ENCODE measurements around the gene KYNU.

Gene KYNU

GRCh38 chr2:142954493-142954892 is 77.0 kb downstream of the KYNU start:
- in situ Hi-C loops (cut with HindIII; ENCODE audit: low sequenced_read_pairs): no loop called here

- in situ Hi-C loops (cut with HindIII; ENCODE audit: low sequenced_read_pairs): no loop called here
Observed at GRCh38 chr2:142957144-142957543, 79.7 kb downstream of the KYNU start.

- in situ Hi-C loops (cut with HindIII; ENCODE audit: low sequenced_read_pairs): no loop called here
Observed at GRCh38 chr2:142961202-142961601, 83.7 kb downstream of the KYNU start.

DNA sequence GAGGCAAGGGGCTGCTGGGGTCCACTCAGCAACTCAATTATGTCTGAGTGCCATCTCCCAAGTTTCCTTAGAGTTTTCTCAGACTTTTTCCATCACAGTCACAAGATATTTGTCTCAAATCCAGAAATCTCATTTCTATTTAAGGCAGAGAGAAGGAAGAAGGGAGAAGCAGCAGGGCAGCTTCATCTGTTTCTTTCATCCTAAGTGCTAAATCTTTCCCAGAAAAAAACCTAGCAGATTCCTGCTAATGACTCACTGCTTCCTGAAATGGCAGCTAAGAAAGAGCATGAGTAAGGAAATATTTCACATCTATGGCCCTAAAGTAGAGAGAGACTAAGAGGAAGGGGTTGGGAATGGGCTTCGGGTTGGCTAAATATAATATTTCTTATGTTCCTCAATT is 88.0 kb downstream of the KYNU start:
- in situ Hi-C loops (cut with HindIII; ENCODE audit: low sequenced_read_pairs): no loop called here

- in situ Hi-C loops (cut with HindIII; ENCODE audit: low sequenced_read_pairs): no loop called here
Observed at GRCh38 chr2:142966284-142966683, 88.8 kb downstream of the KYNU start.

DNA sequence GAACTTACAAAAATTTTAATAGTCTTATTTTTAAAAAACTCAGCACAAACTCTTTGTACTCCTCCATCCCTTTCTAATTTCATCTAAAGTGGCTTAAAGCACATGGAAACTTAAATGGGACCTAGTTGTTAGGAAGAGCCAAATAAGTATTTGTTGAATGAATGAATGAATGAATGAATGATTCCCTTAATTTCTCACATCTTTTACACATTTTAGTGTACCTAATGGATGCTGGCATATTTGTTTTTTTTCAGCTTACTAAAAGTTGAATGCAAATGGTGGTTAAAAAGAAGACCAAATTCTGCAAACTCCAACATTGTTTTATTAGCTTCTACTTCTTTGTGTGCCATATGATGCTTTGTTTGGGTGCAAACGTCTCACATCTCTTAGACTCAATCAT is 89.6 kb downstream of the KYNU start:
- in situ Hi-C loops (cut with HindIII; ENCODE audit: low sequenced_read_pairs): no loop called here

DNA sequence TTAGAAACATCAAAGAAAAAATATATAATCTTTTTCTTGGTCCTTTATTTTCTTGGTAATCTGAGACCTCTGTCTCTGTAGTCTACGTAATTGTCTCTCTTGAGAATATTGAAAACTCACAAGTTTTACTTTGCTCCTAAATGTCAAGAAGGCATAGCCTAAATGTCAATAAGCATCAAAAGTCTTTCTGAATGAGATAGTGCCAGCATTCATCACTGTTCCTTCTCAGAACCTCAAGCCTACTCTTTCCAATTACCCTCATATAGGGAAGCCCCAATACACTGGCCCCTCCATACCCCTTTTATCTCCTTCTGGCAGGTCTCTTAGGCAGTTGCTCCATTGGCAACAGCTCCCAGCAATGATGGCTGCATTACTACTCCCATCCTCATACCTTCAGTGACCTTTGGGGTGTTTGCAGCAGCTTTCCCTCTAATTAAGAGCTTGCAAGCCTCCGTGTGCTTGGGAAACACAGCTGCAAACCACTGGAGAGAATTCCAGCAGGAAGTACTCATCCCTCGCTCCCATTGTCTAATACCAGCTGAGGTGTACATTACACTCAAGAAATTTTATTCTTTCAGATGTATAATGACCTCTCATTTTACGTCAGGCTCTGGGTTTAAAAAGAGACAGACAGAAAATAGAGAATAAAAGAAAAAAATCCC is 95.8 kb downstream of the KYNU start:
- in situ Hi-C loops (cut with HindIII; ENCODE audit: low sequenced_read_pairs): no loop called here

DNA sequence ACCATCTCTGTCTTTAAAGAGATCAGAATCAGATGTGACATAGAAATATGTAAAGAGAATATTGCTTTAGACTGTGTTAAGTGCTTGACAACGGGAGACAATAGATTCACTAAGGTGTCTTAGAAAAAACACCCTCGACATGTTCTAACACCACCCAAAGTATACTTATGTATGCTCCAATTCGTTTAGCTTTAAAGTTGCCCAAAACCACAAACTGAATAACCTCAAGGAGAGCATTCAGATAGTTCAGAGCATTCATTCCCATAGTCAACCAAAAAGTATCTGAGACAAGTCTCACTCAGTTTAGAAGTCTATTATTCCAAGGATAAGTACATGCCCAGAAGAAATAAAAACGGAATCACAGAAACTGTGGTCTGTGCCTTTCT is 96.4 kb downstream of the KYNU start:
- in situ Hi-C loops (cut with HindIII; ENCODE audit: low sequenced_read_pairs): no loop called here

DNA sequence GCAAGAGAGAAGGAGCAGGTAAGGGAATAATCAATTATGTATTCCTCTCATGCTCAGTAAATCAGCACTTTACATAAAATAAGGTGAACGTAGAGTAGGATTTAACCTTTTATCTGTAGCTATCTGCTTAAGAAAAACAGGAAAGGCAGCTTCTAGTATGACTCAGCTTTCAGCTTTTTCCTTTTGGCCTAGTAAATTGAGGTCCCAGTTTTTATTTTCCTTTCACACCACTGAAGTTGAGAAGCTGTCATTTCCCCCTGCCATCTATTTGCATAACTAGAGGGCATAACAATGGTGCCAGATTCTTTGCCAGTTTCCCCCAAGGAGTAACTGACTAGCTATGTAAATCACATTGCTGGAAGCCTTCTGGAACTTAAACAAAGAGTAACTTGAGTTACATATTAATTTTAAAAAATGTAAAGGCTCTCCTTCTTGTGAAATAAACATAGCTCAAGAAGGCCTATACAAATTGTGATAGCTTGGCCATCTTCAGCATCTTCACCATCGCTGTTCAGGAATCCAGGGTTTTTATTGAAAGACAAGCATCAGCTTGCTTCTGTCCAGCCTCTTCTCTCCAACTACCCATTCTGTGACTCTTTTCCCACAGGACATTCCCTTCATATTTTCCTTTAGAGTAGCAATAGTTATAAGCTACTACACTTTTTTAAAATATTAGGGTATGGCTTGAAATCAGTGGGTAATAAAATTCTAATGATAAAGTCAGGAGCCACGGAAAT is 97.0 kb downstream of the KYNU start:
- in situ Hi-C loops (cut with HindIII; ENCODE audit: low sequenced_read_pairs): loop anchor here (25.0 kb wide), 1 partner anchor 287 kb away; no protein-coding TSS in a partner anchor

DNA sequence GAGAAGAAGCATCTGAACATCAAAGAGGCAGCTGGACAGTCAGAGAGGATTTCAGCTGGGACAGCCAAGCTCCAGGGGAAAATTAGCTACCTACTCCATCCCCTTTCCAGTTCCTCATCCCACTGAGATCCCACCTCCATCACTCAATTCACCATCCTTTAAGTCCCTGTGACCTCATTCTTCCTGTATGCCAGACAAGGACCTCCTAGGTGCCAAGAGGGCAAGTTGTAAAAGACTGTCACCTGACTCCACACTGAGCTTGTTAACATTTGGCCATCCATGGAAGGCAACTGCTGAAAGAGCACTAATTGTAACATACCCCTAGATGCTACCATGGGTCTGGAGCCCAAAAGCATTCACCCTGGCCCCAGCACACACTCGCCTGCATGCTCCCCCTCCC is 97.8 kb downstream of the KYNU start:
- in situ Hi-C loops (cut with HindIII; ENCODE audit: low sequenced_read_pairs): loop anchor here (25.0 kb wide), 1 partner anchor 288 kb away; no protein-coding TSS in a partner anchor

- in situ Hi-C loops (cut with HindIII; ENCODE audit: low sequenced_read_pairs): loop anchor here (25.0 kb wide), 1 partner anchor 293 kb away; no protein-coding TSS in a partner anchor
Observed at GRCh38 chr2:142980246-142981068, 103.0 kb downstream of the KYNU start.

DNA sequence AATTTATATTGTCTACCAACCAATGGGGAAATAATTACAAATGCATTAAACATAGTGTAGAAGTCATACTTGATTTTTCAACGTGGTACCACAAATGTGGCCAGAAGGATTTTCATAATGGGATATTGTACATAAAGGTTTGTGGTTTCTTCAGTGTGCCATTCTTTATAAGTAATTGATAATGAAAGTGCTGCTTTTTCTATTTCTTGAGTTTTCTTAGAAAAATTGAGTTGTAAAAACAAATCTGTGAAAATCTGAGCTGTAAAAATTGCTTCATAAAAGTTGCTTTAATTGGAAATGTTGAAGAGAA is 103.6 kb downstream of the KYNU start:
- in situ Hi-C loops (cut with HindIII; ENCODE audit: low sequenced_read_pairs): loop anchor here (25.0 kb wide), 1 partner anchor 294 kb away; no protein-coding TSS in a partner anchor

DNA sequence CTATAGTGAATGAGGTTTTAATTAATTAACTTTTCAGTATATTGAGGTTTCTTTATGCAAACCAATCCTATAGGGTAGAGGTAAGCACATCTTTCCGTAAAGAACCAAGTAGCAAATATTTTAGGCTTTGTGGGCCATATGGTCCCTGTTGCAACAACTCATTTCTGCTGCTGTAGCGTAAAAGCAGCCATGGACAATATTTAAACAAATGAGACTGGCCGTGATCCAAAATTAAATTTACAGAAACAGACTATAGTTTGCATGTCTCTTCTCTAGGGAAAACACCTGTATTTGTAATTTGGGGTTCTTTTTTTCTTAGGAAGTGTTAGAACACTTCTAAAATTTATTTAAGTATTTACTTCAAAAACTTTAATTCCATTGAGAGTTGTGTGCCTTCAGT is 104.3 kb downstream of the KYNU start:
- in situ Hi-C loops (cut with HindIII; ENCODE audit: low sequenced_read_pairs): loop anchor here (25.0 kb wide), 1 partner anchor 294 kb away; no protein-coding TSS in a partner anchor

DNA sequence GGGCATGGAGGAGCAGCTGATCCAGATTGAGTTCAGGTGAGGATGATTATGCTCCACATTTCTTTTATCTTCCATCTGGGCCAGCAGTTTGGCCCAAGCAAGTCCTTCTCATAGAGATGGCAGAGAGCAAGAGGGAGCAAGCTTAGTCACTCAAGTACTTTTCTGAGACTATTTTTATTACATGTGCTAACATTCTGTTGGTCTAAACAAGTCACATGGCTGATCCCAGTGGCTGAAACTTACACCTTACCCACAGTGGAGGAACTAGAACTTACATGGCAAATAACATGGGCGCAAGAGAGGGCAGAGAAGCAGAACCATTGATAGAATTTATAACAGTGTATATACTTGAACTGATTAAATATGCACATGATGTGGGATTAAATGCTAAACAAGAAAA is 105.7 kb downstream of the KYNU start:
- in situ Hi-C loops (cut with HindIII; ENCODE audit: low sequenced_read_pairs): loop anchor here (25.0 kb wide), 1 partner anchor 296 kb away; no protein-coding TSS in a partner anchor

DNA sequence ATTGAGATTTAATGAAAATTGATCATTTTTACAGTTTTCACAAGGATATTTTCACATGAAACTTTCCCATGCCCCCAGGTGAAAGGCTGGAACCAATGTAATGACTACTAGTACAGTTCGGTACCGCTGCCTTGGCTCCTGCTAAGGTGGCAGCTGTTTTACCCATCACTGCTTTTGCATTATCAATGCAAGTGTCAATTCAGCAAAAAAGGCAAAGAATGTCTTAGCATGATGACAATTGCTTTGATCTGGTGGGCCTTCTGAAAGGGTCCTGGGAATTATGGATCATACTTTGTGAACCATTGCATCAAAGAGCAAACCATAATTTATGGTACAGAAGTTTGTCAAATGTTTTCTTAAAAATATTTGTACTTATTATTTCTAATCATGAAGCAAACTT is 107.2 kb downstream of the KYNU start:
- in situ Hi-C loops (cut with HindIII; ENCODE audit: low sequenced_read_pairs): loop anchor here (25.0 kb wide), 1 partner anchor 297 kb away; no protein-coding TSS in a partner anchor

- in situ Hi-C loops (cut with HindIII; ENCODE audit: low sequenced_read_pairs): loop anchor here (25.0 kb wide), 1 partner anchor 300 kb away; no protein-coding TSS in a partner anchor
Observed at GRCh38 chr2:142987044-142987443, 109.6 kb downstream of the KYNU start.

DNA sequence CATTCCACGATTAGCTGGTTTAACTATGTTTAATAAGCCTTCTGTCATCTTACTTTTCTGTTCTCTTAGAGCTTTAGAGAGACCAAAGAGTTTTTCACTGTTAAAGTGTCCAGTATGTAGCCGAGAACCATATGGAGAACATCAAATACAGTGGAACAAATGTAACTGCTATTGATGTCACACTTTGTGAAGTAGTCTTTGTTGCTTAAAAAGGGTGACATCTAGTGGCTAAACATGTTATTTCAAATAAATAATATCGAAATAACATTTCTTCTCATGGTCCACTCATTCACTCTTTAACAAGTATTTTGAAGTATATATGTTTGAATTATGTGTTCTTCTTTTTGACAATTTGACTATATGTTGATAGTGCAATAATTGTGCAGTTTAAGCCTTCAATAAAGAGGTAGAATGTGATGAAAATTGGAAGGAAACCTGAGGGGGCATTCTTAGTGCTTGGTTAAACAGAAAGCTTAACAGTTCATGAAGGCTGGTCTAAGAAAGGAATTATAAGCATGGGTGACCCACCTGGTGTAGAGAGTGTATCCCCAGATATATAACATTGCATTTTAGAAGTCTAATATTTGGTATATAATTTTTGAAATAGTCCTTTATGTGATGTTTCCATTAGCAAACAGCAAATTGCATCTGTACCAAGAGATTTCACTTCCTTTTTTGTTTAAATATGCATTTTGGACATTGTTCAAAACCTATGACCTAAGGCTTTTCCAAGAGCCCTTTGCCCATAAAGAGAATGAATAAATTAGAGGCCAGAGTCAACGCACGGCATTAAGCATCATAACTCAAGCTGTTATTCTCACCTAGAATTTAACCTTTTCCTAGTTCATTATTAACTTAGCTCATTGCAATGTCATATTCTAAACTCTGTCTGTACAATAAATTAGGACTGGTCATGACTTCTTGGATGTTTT is 112.1 kb downstream of the KYNU start:
- in situ Hi-C loops (cut with HindIII; ENCODE audit: low sequenced_read_pairs): loop anchor here (25.0 kb wide), 1 partner anchor 302 kb away; no protein-coding TSS in a partner anchor

- in situ Hi-C loops (cut with HindIII; ENCODE audit: low sequenced_read_pairs): loop anchor here (25.0 kb wide), 1 partner anchor 304 kb away; no protein-coding TSS in a partner anchor
Observed at GRCh38 chr2:142991295-142991694, 113.8 kb downstream of the KYNU start.

DNA sequence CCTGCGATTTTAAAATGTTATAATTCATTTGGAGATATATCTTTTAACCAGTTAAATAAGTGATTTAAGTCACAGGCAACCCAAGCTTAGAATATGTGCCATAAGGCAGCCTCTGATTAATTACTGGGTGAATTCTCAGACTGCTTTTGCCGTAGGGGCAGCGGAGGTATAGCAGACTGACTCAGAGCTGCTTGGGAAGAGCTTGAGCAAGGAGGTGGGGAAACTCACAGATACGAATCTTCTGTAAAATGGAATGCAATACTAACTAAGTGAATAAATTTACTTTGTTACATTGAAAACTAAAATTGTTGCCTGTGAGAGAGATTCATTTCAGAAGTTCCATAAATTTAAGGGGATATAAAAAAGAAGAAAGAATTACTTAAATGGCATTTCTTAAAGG is 115.4 kb downstream of the KYNU start:
- in situ Hi-C loops (cut with HindIII; ENCODE audit: low sequenced_read_pairs): loop anchor here (25.0 kb wide), 1 partner anchor 306 kb away; no protein-coding TSS in a partner anchor

DNA sequence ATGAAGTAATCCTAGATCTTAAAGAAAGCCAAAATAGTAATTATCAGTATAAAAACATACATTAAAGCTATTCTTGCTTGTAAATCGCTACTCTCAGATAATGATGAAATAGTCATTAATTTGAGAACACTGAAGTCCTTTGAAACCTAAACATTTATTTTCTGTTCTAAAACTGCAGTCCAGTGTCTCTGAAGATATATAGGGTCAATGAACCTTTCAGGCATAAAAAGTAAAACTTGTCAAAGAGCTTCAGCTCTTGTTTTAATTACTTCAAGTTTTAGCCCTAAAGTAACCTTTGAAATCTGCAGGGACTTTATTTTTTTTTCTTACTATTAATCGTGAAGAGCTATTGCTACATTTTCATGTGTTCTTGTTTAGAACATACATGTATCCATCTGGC is 116.3 kb downstream of the KYNU start:
- in situ Hi-C loops (cut with HindIII; ENCODE audit: low sequenced_read_pairs): loop anchor here (25.0 kb wide), 1 partner anchor 306 kb away; no protein-coding TSS in a partner anchor

Measured in endothelial cell of hepatic sinusoid (primary cell).